ELF-1 (cell line): ENCODE results near the gene KIF26A.
"Not testable (repeated sequence)": the region's sequence is repeated elsewhere in the genome, so short reads cannot be mapped to it uniquely, and the experiment has no call there.

Source experiments
- DNase-seq: peaks from one replicate; pipeline ENCODE4 v3.0.0-alpha.2; 2016; ENCODE audit warnings: low read depth, low spot score

Gene KIF26A

DNA sequence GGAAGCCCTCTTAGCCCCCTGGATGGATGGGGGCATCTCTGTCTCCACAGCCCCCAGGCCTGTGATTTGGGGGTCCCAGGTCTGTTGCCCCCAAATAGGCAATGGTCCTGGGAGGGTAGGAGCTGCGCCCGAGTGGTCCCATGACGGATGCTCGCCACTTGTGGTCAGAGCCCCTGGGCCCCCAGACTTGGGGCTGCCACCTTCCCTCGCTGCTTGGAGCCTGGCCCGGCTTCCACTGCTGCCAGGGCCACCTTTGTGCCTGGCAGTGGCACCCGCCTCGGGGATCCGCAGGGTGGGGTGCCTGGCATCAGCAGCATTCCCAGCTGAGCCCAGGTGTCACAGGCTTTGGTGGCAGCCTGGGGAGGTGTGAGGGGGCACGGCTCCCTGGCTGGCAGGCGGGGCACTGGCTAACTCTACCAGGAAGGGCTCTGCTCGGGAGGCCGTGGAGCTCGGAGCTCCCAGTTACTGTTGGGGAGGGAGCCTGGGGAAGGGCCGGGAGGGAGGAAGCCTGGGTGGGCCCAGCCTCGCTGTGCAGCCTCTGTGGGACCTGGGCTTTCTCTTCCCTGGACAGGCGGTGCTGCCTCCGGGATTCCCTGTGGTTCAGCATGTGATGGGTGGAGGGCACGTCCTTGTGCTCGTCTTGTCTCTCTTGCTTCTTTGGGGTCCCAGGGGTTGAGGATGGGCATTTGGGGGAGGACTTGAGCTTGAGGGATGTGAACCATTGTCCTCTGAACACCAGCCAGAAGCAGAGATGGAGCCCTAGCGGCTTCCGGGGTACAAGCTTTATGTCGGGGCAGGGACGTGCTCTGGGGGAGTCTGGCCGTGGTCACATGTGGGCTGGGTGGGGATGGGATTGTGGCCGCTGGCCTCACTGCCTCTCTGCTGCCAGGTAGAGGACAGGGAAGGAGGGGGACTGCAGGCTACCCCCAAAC is 5.4 kb downstream of the KIF26A start:
- no peak for DNase-seq

DNA sequence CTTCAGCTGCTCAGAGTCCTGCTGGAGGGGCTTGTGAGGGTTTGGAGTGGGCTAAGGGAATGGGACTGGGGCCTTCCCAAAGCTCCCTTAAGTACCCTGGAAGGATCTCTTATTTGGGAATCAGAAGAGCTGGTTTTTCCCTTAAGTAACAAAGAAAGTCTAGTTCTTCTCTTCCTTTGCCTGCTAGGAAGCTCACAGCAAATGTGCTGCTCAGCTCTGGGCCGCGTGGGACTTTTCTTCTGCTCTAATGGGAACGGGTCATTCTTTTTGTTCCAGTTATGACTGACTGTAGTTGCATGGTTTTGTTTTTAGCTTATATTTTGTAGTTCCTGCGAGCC is 6.0 kb downstream of the KIF26A start:
- no peak for DNase-seq

DNA sequence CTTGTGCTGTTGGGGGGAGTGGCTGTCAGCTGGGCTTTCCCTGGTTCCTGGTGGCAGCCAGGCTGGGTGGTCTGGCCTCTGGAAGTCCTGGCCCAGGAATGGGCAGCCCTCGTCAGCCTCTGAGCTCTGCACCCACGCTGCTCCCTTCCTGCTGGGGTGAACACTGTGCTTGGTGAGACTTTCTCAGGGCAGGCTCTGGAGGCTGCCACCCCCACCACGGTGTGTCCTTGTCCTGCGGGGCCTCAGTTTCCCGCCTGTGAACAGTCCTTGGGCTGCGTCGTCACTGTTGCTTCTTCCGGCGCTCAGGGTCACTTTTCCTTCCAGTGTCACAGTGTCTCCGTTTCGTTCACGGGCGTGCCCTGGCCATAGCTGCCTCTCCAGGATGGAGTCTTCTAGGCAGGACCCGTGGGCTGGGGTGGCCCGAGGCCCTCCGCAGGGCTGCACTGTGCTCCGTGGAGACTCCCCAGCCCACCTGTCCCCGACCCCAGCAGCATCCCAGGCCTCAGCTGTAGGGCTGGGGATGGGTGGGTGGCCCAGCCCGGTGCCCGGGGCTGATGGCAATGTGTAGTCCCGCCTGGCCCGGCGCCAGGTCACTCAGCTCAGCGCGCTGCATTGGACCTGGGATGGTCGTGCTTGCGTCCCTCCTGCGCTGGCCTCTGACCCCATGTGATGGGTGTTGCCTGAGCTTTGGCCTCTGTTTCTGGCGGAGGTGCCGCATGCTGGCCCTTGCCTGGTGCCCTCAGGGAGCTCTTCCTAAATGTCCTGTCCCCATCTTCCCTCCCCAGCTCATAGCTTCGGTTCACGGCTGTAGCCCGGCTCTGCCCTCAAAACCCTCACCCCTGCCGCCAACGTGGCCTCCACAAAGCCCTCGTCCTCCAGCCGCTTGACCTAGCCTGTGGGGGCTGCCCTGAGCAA is 6.8 kb downstream of the KIF26A start:
- no peak for DNase-seq

DNA sequence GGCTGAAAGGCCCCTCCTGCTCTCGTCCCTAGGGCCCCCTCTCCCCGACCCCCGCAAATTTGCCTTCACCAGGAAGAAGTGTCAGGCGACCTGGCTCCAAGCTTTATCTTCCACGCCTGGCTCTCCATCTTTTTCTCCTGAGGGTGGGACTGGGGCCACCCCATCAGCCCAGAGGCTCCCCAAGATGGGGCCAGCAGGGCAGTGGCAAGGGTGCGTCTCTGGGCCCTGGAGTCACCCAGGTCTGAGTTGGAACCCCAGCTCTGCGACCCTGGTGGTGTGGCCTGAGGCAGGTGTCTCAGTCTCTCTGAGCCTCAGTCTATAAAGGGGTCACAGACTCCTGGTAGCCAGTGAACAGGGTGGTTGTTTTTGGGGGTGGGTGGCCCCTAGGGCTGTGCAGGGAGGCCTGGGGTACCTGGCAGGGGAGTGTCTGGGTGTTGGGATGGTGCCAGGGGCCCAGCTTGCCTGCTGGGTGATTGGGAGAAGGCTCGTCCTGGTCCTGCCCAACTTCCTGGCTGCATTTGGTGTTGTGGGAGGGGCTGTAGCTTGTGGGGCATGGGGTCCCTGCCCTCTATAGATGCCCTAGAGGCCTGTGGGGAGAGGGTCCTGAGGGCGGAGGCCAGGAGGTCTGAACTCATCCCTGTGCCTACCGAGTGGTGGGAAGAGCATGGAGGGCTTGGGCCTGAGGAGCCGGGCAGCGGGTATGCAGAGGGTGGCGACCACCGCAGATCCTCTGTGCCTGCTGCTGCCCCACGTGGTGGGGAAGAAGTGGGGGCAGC is 7.6 kb downstream of the KIF26A start:
- DNase-seq: no peak

GRCh38 chr14:104146651-104147345 is 8.4 kb downstream of the KIF26A start:
- DNase-seq: no peak

DNA sequence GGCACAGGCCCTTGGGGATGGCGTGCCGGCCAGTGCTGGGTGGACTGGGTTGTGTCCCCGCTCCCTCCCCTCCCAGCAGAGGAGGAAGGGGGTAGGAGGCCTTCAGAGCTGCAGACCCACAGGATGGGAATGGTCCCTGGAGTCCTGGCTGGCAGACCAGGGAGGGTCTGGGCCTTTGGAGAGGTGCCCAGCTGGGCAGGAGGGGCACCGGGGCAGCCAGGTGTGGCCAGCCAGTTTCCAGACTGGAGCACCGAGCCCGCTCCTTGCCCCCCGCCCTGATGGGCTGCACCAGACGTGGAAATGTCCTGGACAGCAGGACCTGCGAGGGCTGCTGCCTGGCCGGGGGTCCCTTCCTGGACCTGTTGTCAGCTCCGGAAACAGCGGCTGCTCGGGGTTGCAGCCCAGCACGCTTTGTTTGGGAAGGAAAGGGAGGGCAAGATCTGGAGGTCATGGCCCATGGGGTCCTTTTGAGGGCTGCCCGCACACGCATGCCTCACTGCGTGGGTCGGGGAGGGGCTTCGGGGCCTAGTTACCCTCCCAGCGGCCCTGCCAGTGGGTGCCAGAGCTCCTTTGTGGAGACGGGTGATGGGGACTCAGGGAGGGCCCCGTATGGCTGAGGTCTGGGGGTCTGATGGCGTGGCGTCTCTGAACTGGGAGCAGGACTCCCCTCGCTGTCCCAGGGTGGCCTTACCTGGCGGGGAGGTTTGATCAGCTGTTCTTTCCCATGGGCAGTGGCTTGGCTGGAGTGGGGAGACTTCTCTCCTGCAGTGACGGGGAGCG is 9.1 kb downstream of the KIF26A start:
- no peak for DNase-seq

DNA sequence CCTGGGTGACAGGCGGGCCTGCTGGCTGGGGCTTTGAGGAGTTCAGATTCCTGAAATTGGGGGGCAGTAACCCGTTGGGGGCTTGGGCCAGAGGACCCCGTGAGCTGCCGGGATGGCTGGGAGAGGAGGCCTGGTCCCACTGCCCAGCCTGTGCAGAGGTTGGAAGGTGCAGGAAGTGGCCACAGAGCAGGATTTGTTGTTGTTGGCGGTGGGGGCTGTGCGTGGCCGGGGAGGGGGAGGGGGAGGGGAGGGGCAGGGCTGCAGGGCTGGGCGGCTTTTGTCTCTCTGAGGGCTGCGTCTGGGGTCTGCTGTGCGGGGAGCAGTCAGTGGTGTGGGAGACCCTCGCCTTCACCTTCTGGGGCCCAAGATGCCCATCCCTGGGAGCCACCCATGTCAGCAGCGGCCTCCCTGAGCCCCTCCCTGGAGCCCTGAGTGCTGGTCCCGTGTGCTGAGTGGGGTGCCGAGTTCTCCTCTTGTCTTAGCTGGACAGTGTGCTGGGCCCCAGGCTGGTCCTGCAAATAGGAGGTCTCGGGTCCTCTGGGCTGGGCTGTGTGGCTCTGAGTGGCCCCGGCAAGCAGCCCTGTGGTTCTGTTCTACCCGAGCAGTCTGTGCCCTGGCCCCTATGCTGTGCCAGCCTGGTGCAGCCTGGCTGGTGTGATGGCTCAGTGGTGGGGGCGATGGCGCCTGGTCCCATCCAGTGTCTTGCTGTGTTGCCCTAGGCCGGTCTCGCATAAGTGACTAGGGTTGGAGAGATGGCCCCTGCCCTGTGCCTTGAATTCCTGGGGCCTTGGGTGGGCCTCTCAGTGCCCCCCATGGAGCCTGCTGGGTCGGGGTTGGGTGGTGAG is 10.3 kb downstream of the KIF26A start:
- DNase-seq: no peak

DNA sequence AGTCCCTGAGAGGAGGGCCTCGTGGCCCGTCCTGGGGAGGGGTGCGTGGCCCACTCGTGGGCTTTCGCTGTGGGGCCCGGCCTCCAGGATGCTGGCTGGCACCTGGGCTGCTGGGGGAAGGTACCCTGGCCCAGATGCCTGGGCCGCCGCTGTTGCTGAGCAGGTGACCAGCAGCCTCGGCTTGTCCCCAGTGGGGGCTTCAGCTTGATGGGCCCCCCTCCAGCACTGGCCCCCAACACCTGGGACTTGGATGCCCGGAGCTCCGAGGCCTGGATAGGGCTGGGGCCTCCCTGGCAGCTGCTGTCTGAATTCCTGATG is 10.8 kb downstream of the KIF26A start:
- DNase-seq: no peak

GRCh38 chr14:104149617-104150135 is 11.3 kb downstream of the KIF26A start:
- peak; percentile 93 for DNase-seq

DNA sequence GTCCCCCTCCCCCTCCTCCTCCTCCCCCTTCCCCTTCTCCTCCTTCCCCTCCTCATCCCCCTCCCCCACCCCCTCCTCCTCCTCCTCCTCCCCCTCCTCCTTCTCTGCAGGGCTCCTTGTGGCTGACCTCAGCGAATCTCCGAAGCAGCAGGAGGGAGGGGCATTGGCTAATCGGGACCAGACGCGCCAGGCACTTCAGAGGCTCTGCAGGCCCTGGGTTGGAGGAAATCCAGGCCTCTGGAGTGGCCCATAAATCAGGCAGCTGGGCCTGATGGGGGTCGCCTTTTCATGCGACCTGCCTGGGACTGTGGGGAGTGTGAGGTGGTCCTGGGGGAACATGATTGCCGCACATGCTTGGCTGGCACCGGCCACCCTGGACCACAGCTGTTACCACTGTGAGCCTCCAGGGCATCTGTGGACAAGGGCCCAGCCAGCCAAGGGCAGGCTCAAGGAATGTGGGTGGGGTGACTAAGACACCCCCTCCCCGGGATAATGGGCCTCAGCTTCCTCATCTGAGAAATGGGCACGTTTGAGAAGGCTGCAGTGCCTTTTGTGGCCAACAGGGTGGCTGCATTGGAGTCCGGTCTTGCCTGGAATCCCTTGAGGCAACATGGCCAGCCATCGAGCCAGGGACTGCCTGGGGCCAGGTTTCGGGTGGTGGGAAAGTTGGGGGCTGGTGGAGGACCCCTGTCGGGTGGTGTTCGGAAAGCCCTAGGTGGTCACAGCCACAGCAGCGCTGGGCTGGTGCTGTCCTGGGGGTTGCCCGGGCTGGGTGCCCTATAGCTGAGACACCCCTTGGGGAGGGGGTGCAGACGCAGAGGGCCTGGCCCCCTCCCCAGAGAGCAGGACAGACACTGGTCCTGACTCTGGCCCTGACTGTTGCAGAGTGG is 12.0 kb downstream of the KIF26A start:
- peak; percentile 93 for DNase-seq

DNA sequence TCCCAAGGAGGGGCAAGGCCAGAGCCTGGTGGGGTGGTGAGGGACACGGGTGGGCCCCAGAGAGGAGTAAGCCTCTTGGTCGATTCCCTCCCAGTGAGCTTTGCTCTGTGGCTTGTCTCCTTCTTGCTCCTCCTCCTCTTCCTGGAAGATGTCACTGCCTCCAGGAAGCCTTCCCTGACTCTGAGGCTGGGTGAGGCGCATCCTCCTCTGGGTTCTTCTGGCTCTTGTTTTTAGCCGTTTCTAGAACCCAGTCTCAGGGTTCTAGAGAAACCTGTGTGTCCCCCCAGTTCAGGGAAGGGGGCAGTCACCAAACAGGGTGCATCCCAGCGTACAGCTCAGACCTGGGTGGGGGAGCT is 12.6 kb downstream of the KIF26A start:
- no peak for DNase-seq

GRCh38 chr14:104151566-104152245 is 13.3 kb downstream of the KIF26A start:
- DNase-seq: no peak

- no peak for DNase-seq
Observed at GRCh38 chr14:104152246-104152575, 13.8 kb downstream of the KIF26A start.

GRCh38 chr14:104152686-104153393 is 14.5 kb downstream of the KIF26A start:
- no peak for DNase-seq

GRCh38 chr14:104153394-104153755 is 15.0 kb downstream of the KIF26A start:
- DNase-seq: not testable (repeated sequence)

GRCh38 chr14:104154246-104154645 is 15.9 kb downstream of the KIF26A start:
- DNase-seq: no peak

- DNase-seq: no peak
Observed at GRCh38 chr14:104155513-104155912, 17.1 kb downstream of the KIF26A start.
